Activated naive CD4-positive, alpha-beta T cell (primary cell): Measurements from ENCODE around the gene TBXA2R.
"Not testable (repeated sequence)": the region's sequence is repeated elsewhere in the genome, so short reads cannot be mapped to it uniquely, and the experiment has no call there.

Source experiments
- DNase-seq, 4 experiments: peaks; one replicate each; lab custom pipeline; 2025; lab: John Stamatoyannopoulos, UW

The TBXA2R gene

DNA sequence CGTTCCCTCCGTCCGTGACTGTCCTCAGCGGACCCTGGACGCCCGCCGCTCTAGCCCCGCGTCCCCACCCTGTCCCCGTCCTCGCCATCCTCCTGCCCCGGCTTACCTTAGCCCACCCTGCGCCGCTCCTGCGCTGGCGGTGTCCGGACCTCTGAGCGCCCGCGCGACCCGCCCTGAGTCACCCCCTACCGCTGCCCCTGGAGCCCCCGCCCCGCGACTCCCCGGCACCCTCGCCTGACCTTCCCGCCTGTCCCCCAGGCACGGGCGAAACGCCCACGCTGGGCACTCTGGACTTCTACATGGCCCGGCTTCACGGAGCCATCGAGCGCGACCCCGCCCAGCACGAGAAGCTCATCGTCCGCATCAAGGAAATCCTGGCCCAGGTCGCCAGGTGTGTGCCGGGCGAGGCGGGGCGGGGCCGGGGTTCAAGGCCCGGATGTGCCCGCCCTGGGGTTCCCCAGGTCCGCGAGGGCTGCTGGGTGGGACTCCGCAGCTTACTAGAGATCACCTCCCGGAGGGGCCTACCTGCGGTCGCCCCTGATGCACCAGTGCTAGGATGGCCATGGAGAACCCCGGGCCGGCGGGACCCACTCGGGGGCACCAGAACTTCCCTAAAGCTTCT, 28.8 kb downstream of the TBXA2R start:
- no peak for DNase-seq

DNA sequence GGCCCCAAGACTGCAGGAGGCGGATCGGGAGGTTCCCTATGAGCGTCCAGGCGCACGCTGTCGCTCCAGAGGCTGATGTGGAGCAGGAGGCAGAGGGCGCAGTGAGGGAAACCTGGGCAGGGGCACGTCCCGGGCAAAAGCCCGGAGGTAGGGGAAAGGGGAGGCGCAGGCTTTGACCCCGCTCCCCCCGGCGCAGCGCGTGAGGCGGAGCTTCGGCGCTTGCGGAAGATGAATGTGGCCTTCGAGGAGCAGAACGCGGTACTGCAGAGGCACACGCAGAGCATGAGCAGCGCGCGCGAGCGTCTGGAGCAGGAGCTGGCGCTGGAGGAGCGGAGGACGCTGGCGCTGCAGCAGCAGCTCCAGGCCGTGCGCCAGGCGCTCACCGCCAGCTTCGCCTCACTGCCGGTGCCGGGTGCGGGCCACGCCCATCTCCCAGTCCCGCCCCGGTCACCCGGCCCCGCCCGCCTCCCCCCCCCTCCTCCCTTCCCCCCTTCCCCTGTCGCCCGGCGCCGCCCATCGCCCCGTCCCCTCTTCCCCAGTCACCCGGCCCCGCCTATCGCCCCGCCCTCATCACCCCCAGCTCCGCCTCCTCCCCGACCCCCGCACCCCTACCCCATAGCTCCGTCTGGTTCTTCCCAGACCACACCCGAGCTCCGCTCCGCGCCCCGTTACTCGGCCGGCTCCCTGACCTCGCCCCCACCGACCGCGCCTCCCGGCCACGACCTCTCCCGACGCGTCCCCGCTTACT, 29.8 kb downstream of the TBXA2R start:
- DNase-seq: no peak

GRCh38 chr19:3575949-3576673, 30.6 kb downstream of the TBXA2R start:
- DNase-seq: no peak

DNA sequence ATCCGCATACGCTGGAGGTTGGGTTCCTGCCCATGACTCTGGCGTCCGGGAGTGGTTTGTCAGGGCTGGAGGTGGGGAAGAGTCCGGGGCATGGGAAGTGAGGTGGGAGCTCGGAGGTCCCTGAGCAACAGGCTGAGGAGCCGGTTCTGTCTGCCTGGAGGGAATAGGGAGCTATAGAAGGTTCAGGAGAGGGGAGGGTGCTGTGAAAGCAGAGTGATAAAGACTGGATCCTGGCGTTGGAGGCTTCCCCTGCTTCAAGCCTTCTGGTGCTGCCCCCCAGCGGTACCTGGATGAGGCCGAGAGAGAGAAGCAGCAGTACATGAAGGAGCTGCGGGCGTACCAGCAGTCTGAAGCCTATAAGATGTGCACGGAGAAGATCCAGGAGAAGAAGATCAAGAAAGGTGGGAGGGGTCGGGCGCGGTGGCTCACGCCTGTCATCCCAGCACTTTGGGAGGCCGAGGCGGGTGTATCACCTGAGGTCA, 31.4 kb downstream of the TBXA2R start:
- DNase-seq: peak in 1 of 4 experiments; percentile 11

DNA sequence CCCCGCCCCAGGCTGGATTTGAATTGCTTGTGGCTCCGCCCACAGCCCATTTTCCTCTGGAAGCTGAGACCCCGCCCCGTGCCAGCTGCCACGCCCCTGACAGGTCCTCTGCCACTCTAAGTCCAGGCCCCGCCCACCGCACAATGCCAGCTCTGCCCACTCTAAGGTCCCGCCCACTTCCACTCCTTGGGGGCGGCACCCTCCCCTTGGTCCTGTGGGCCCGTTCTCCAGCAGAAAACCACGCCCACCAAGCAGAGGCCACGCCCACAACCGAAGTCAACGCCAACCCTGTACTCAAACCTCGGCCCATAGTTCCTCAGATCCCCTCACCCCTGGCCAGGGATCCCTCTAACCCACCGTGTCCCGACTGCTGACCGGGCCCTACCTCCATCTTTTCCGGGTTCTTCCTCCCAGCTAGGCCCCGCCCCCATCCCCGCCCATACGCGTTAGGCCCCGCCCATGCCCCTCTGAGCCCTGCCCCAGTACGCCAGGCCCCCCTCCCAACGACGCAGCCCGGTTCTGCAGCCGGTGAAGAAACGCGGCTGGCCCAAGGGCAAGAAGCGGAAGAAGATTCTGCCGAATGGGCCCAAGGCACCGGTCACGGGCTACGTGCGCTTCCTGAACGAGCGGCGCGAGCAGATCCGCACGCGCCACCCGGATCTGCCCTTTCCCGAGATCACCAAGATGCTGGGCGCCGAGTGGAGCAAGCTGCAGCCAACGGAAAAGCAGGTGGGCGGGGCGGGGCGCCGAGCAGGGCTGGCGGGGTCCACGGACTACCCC, 32.6 kb downstream of the TBXA2R start:
- peak; percentile 17 to 56 (median 46) for DNase-seq

- DNase-seq: no peak
Observed at GRCh38 chr19:3573162-3573857, 33.4 kb downstream of the TBXA2R start.

DNA sequence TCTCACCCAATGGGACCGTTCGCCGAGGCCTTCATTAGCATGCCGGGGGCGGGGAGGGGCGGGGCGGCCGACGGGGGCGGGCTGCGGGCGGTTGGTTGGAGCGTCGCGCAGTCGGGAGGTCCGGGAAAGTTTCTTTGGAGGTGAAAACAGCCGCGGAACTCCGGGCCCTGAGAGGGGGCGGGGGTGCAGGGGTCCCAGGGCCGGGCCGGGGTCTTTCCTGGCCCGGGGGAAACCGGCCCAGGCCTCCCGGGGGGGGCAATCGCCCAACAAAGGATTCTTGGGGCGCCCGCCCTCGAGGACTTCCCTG, 33.9 kb downstream of the TBXA2R start, which contains the start of gene HMG20B:
Gene HMG20B, plus strand, starts transcription at position 90 of the 307 bp plus-strand sequence. CDS start 366 bp downstream, outside the sequence.
- no peak for DNase-seq

GRCh38 chr19:3572132-3572854, 34.4 kb downstream of the TBXA2R start:
- peak; percentile 96 to 99 (median 98) for DNase-seq

- DNase-seq: no peak
Observed at GRCh38 chr19:3570606-3571011, 36.1 kb downstream of the TBXA2R start.

DNA sequence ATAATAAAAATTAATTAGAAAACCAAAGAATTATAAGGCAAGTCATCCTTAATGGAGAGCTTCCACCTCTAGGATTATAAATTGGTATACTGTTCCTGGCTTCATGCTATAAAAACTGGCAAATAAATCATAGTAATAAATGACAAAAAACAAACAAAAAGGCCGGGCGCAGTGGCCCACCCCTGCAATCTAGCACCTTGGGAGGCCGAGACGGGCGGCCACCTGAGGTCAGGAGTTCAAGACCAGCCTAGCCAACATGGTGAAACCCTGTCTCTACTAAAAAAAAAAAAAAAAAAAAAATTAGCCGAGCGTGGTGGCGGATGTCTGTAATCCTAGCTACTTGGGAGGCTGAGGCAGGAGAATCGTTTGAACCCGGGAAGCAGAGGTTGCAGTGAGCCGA, 36.6 kb downstream of the TBXA2R start:
- DNase-seq: not testable (repeated sequence)

DNA sequence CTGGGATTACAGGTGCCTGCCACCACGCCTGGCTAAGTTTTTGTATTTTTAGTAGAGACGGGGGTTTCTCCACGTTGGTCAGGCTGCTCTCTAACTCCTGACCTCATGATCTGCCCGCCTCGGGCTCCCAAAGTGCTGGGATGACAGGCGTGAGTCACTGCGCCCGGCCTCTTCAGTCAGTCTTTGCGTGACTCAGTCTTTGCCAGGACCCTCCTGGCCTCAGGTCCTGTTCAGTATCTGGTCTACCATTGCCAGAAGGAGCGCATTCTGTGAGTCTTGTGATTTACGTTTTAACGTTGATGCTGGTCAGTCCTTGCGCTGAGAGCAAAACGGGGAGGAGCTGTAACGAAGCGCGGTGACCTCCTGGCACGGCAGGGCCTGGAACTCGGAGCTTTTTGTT, 41.5 kb downstream of the TBXA2R start:
- no peak for DNase-seq

GRCh38 chr19:3563709-3564524, 42.8 kb downstream of the TBXA2R start:
- no peak for DNase-seq

- peak; percentile 84 to 94 (median 86) for DNase-seq
Observed at GRCh38 chr19:3557461-3558248, 49.0 kb downstream of the TBXA2R start, which contains the start of gene MFSD12. TSS of gene MFSD12 (minus strand) at chr19:3557586. CDS start at chr19:3557403, 183 bp downstream.

GRCh38 chr19:3556978-3557460, 49.7 kb downstream of the TBXA2R start:
- DNase-seq: peak in 3 of 4 experiments; percentile 29 to 51 (median 35)

DNA sequence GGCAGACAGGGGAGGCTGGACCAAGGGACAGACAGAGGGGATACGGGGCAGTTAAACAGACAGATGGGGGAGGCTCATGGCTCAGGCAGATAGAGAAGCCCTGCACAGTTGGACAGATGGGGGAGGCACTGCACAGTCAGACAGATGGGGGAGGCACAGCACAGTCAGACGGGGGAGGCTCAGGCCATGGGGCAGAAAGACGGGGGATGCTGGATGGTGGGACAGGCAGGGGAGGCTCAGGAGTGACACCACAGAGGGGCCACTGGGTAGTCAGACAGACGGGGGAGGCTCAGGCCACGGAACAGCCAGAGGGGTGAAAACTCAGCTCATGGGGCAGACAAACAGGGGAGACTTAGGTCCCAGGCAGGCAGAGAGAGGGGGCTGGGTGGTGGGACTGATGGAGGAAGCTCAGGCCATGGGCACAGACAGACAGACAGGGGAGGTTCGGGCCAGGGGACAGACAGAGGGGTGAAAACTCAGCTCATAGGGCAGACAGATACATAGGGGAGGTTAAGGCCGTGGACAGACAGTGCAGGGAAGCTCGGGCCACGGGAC, 50.2 kb downstream of the TBXA2R start:
- no peak for DNase-seq

DNA sequence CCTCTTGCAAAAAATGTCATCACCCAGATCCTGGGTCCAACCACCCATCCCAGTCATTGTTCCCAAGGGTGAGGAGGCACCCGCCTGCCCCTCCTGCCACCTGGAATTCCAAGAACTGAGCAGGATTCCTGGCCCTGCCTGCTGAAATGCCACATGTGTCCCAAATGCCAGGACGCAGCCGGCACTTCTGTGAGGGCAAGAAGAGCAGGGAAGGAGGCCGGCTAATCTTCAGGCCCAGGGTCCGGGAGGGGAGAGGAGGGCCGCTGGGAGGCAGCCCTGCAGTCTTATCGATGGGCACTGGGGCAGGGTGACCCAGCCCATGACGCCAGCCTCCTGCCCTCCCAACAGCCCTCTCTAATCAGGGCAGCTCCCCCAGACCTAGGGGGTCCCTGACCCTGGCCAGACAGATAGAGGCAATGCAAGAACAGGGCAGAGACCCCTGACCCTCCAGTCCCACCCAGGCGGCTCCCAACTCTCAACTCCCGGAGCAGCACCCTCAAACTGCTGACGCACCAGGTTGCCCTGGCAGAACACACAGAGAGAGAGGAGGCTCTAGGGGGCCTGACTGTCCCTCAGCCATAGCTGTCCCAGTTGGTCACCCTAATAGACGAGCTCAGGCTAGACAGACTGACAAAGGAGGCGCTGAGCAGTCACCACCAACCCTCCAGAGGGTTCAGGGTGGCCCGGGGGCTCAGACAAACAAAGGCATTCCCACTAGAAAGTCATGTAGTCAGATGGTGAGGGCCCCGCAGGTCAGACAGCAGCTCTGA, 50.8 kb downstream of the TBXA2R start:
- DNase-seq: no peak

GRCh38 chr19:3554254-3555083, 52.2 kb downstream of the TBXA2R start:
- DNase-seq: peak in 1 of 4 experiments; percentile 26
